ENCODE data around the gene SHC4. TPM values are rescaled to one million over a fixed set of nuclear protein-coding genes. Genes with fewer than 3 reads are reported as not detected.

SHC4 gene
- total and polyA plus RNA-seq, 2 of the 13 experiments (the other 11 are each of a cell fraction or from before 2014, with no cell fraction given): 0.04 TPM; not detected in 1

- H3K9me3 ChIP-seq (ENCODE audit: low read length): no peaks in the 10 kb centered on the region
- H3K27ac ChIP-seq (ENCODE audit: extremely low read length, insufficient read depth, low read length): no peak overlapping the region
- H4K20me1 ChIP-seq (ENCODE audit: insufficient read depth, low read length): no peaks in the 10 kb centered on the region
- intact Hi-C loops (cut with micrococcal nuclease; ENCODE audit: unreplicated experiment) (no loop called here), in situ Hi-C loops (cut with HindIII; ENCODE audit: extremely low pct_ligation_motif_present, low pct_unique_long_range_greater_than_20kb) (no loop called here)
- no peak overlapping the region for H3K9ac ChIP-seq (ENCODE audit: insufficient read depth, low read depth, low read length)
- H3K4me1 ChIP-seq (ENCODE audit: insufficient read depth, low read length): peaks cover 5% of the 10 kb centered on the region
- FAIRE-seq: no peak
- no peak overlapping the region for H3K4me3 ChIP-seq (replicated peaks in 1 of 3; ENCODE audit: insufficient read depth in 1 of 3, low read depth in 2 of 3, low read length in 3 of 3)
- POLR2A ChIA-PET: no interaction called here
- peaks cover 0 to 10% of the 10 kb centered on the region in 2 experiments; a peak in 2 of 5 replicates for H3K36me3 ChIP-seq (replicated peaks in 1 of 2; ENCODE audit: control insufficient read depth in 1 of 2, insufficient read depth in 2 of 2, low read length in 2 of 2)
- no TSS peak for BruUV-seq (replicated peaks)
- CTCF ChIA-PET (ENCODE audit: low intra/inter-chr PET ratio, low total read pairs): no interaction called here
- ATAC-seq: no peak
- H3K4me2 ChIP-seq (ENCODE audit: low read depth, low read length): no peak overlapping the region
- H2AFZ ChIP-seq (ENCODE audit: low read length): no peak overlapping the region
- H3K27me3 ChIP-seq (ENCODE audit: control insufficient read depth in 1 of 2, insufficient read depth in 2 of 2, low read length in 2 of 2): no peaks in the 10 kb centered on the region
- no peaks in the 10 kb centered on the region for H3K79me2 ChIP-seq (ENCODE audit: insufficient read depth, low read length)
- TF ChIP-seq CEBPB (IDR thresholded peaks at IDR 0.05; ENCODE audit: borderline replicate concordance, low read depth, low read length) (peak; percentile 73), PCBP1 (IDR thresholded peaks at IDR 0.05; ENCODE audit: borderline replicate concordance, low read depth, low read length) (no peak)
- DNase-seq (ENCODE audit: low spot score): no peak
These were observed 23.4 kb upstream of the SHC4 start for GRCh38 chr15:48987142-48987541.

DNA sequence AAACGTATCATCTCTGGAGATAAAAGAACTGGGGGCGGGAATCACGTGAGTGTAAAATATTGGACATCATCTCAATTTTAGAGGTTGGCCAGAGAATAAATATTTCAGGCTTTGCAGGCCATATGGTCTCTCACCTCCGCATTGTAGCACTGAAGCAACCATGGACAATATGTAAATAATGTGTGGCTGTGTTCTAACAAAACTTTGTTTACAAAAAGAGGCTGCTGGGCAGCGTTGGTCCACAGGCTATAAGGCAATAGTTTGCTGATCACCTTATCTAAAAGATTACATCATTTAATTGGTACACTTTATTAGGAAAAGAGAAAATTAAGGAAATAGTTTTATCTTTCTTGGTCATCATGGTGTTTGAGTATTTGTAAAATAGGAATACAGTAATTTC, 22.5 kb upstream of the SHC4 start:
- H3K36me3 ChIP-seq (replicated peaks in 1 of 2; ENCODE audit: control insufficient read depth in 1 of 2, insufficient read depth in 2 of 2, low read length in 2 of 2): peaks cover 0 to 6% of the 10 kb centered on the region in 2 experiments; a peak in 1 of 5 replicates
- H3K27ac ChIP-seq (ENCODE audit: extremely low read length, insufficient read depth, low read length): no peak overlapping the region
- H3K4me1 ChIP-seq (ENCODE audit: insufficient read depth, low read length): peaks cover 10% of the 10 kb centered on the region
- no peaks in the 10 kb centered on the region for H3K9me3 ChIP-seq (ENCODE audit: low read length)
- no peak overlapping the region for H2AFZ ChIP-seq (ENCODE audit: low read length)
- no peak overlapping the region for H3K4me2 ChIP-seq (ENCODE audit: low read depth, low read length)
- POLR2A ChIA-PET: no interaction called here
- CTCF ChIA-PET (ENCODE audit: low intra/inter-chr PET ratio, low total read pairs): no interaction called here
- intact Hi-C loops (cut with micrococcal nuclease; ENCODE audit: unreplicated experiment): no loop called here
- no peaks in the 10 kb centered on the region for H3K79me2 ChIP-seq (ENCODE audit: insufficient read depth, low read length)
- 37% methylated on average over 5 of the region's 5 CpGs for WGBS (ENCODE audit: low lambda C conversion rate)
- no TSS peak for BruUV-seq (replicated peaks)
- FAIRE-seq (no peak), DNase-seq (ENCODE audit: low spot score) (no peak), ATAC-seq (no peak)
- TF ChIP-seq, protein P1, sequence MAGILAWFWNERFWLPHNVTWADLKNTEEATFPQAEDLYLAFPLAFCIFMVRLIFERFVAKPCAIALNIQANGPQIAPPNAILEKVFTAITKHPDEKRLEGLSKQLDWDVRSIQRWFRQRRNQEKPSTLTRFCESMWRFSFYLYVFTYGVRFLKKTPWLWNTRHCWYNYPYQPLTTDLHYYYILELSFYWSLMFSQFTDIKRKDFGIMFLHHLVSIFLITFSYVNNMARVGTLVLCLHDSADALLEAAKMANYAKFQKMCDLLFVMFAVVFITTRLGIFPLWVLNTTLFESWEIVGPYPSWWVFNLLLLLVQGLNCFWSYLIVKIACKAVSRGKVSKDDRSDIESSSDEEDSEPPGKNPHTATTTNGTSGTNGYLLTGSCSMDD (CRISPR knock-in tag; IDR thresholded peaks at IDR 0.05): no peak
- TF ChIP-seq ATF7 (IDR thresholded peaks at IDR 0.05) (peak; percentile 59), ATF7 (CRISPR knock-in tag; IDR thresholded peaks at IDR 0.05) (no peak)
- no peaks in the 10 kb centered on the region for H4K20me1 ChIP-seq (ENCODE audit: insufficient read depth, low read length)
- H3K27me3 ChIP-seq (ENCODE audit: control insufficient read depth in 1 of 2, insufficient read depth in 2 of 2, low read length in 2 of 2): 0 out of 5 replicates have a peak, but pooled peaks cover 0 to 3% of the 10 kb centered on the region in 2 experiments
- H3K9ac ChIP-seq (ENCODE audit: insufficient read depth, low read depth, low read length): no peak overlapping the region
- no peak overlapping the region for H3K4me3 ChIP-seq (replicated peaks in 1 of 3; ENCODE audit: insufficient read depth in 1 of 3, low read depth in 2 of 3, low read length in 3 of 3)
- in situ Hi-C loops (cut with HindIII; ENCODE audit: extremely low pct_ligation_motif_present, low pct_unique_long_range_greater_than_20kb): no loop called here
